ENCODE results near the gene TRANK1.

Gene TRANK1

DNA sequence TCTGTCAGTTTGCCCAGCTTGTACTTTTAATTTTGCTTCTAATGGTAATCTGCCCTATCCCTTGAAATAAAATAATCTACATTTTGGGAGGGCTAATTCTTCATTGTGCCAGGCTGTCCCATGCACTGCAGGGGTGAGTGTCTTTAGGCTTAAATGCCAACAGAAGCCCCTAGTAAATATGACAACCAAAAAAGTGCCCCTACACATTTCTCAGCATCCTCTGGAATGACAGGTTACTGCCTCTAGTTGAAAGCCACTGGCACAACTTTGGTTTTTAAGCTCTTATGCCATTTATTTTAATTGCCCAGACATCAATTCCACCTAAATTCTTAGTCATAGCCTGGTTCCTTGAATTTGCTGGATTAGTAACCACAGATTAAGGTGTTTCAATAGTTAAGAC lies 44.7 kb upstream of the TRANK1 start:
- ATAC-seq = no peak
- TF ChIP-seq OSR1 (CRISPR knock-in tag; IDR thresholded peaks at IDR 0.05) (no peak), ARNTL (CRISPR knock-in tag; IDR thresholded peaks at IDR 0.05; ENCODE audit: borderline replicate concordance, low read depth) (no peak)

- TF ChIP-seq RARB (CRISPR knock-in tag; IDR thresholded peaks at IDR 0.05) (no peak), ZNF565 (CRISPR knock-in tag; conservative IDR thresholded peaks at IDR 0.05; ENCODE audit: low read depth) (no peak), TCF4 (CRISPR knock-in tag; IDR thresholded peaks at IDR 0.05; ENCODE audit: borderline replicate concordance) (no peak), ZFP3 (CRISPR knock-in tag; IDR thresholded peaks at IDR 0.05) (no peak), PPARA (CRISPR knock-in tag; IDR thresholded peaks at IDR 0.05; ENCODE audit: borderline replicate concordance) (no peak), ZC3H10 (CRISPR knock-in tag; IDR thresholded peaks at IDR 0.05) (no peak)
- ATAC-seq = no peak
Observed at GRCh38 chr3:36989005-36989404, 44.2 kb upstream of the TRANK1 start.

- TF ChIP-seq ZFP30 (CRISPR knock-in tag; IDR thresholded peaks at IDR 0.05) = no peak
- ATAC-seq = no peak
Observed at GRCh38 chr3:36988356-36988755, 43.5 kb upstream of the TRANK1 start.

DNA sequence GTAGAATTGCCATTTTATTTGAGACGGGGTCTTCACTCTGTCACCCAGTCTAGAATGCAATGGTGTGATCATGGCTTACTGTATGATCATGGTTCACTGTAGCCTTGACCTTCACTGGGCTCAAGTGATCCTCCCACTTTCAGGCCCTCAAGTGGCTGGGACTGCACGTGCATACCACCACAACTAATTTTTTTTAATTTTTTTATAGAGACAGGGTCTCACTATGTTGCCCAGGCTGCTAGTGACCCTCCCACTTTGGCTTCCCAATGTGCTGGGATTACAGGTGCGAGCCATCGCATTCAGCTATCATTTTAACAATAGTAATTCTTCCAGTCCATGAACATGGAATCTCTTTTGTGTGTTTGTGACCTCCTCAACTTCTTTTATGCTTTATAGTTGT lies 36.2 kb upstream of the TRANK1 start:
- no peak for TF ChIP-seq ZFP30 (CRISPR knock-in tag; IDR thresholded peaks at IDR 0.05)
- no peak for TF ChIP-seq GLIS3 (CRISPR knock-in tag; IDR thresholded peaks at IDR 0.05)
- no peak for TF ChIP-seq SNAI2 (CRISPR knock-in tag; IDR thresholded peaks at IDR 0.05)
- no peak for TF ChIP-seq OSR1 (CRISPR knock-in tag; IDR thresholded peaks at IDR 0.05)
- TF ChIP-seq TCF4 (CRISPR knock-in tag; IDR thresholded peaks at IDR 0.05; ENCODE audit: borderline replicate concordance) = no peak
- TF ChIP-seq ESRRG (CRISPR knock-in tag; IDR thresholded peaks at IDR 0.05) = no peak
- TF ChIP-seq ZNF565 (CRISPR knock-in tag; conservative IDR thresholded peaks at IDR 0.05; ENCODE audit: low read depth) = no peak
- TF ChIP-seq ZNF70 (CRISPR knock-in tag; IDR thresholded peaks at IDR 0.05) = no peak
- no peak for TF ChIP-seq ZC3H10 (CRISPR knock-in tag; IDR thresholded peaks at IDR 0.05)
- TF ChIP-seq, protein P1, sequence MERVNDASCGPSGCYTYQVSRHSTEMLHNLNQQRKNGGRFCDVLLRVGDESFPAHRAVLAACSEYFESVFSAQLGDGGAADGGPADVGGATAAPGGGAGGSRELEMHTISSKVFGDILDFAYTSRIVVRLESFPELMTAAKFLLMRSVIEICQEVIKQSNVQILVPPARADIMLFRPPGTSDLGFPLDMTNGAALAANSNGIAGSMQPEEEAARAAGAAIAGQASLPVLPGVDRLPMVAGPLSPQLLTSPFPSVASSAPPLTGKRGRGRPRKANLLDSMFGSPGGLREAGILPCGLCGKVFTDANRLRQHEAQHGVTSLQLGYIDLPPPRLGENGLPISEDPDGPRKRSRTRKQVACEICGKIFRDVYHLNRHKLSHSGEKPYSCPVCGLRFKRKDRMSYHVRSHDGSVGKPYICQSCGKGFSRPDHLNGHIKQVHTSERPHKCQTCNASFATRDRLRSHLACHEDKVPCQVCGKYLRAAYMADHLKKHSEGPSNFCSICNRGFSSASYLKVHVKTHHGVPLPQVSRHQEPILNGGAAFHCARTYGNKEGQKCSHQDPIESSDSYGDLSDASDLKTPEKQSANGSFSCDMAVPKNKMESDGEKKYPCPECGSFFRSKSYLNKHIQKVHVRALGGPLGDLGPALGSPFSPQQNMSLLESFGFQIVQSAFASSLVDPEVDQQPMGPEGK (CRISPR knock-in tag; IDR thresholded peaks at IDR 0.05; ENCODE audit: borderline replicate concordance) = no peak
- no peak for TF ChIP-seq ISL1 (CRISPR knock-in tag; IDR thresholded peaks at IDR 0.05)
- no peak for TF ChIP-seq CSDC2 (CRISPR knock-in tag; IDR thresholded peaks at IDR 0.05)
- TF ChIP-seq, protein P2, sequence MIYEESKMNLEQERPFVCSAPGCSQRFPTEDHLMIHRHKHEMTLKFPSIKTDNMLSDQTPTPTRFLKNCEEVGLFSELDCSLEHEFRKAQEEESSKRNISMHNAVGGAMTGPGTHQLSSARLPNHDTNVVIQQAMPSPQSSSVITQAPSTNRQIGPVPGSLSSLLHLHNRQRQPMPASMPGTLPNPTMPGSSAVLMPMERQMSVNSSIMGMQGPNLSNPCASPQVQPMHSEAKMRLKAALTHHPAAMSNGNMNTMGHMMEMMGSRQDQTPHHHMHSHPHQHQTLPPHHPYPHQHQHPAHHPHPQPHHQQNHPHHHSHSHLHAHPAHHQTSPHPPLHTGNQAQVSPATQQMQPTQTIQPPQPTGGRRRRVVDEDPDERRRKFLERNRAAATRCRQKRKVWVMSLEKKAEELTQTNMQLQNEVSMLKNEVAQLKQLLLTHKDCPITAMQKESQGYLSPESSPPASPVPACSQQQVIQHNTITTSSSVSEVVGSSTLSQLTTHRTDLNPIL (CRISPR knock-in tag; IDR thresholded peaks at IDR 0.05; ENCODE audit: low read depth) = no peak
- TF ChIP-seq TOX (CRISPR knock-in tag; IDR thresholded peaks at IDR 0.05; ENCODE audit: borderline replicate concordance) = no peak
- TF ChIP-seq, protein P3, sequence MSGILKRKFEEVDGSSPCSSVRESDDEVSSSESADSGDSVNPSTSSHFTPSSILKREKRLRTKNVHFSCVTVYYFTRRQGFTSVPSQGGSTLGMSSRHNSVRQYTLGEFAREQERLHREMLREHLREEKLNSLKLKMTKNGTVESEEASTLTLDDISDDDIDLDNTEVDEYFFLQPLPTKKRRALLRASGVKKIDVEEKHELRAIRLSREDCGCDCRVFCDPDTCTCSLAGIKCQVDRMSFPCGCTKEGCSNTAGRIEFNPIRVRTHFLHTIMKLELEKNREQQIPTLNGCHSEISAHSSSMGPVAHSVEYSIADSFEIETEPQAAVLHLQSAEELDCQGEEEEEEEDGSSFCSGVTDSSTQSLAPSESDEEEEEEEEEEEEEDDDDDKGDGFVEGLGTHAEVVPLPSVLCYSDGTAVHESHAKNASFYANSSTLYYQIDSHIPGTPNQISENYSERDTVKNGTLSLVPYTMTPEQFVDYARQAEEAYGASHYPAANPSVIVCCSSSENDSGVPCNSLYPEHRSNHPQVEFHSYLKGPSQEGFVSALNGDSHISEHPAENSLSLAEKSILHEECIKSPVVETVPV (CRISPR knock-in tag; IDR thresholded peaks at IDR 0.05) = no peak
- TF ChIP-seq, protein P4, sequence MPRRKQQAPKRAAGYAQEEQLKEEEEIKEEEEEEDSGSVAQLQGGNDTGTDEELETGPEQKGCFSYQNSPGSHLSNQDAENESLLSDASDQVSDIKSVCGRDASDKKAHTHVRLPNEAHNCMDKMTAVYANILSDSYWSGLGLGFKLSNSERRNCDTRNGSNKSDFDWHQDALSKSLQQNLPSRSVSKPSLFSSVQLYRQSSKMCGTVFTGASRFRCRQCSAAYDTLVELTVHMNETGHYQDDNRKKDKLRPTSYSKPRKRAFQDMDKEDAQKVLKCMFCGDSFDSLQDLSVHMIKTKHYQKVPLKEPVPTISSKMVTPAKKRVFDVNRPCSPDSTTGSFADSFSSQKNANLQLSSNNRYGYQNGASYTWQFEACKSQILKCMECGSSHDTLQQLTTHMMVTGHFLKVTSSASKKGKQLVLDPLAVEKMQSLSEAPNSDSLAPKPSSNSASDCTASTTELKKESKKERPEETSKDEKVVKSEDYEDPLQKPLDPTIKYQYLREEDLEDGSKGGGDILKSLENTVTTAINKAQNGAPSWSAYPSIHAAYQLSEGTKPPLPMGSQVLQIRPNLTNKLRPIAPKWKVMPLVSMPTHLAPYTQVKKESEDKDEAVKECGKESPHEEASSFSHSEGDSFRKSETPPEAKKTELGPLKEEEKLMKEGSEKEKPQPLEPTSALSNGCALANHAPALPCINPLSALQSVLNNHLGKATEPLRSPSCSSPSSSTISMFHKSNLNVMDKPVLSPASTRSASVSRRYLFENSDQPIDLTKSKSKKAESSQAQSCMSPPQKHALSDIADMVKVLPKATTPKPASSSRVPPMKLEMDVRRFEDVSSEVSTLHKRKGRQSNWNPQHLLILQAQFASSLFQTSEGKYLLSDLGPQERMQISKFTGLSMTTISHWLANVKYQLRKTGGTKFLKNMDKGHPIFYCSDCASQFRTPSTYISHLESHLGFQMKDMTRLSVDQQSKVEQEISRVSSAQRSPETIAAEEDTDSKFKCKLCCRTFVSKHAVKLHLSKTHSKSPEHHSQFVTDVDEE (CRISPR knock-in tag; IDR thresholded peaks at IDR 0.05) = no peak
- no peak for TF ChIP-seq PPARA (CRISPR knock-in tag; IDR thresholded peaks at IDR 0.05; ENCODE audit: borderline replicate concordance)
- TF ChIP-seq ZFP3 (CRISPR knock-in tag; IDR thresholded peaks at IDR 0.05) = no peak
- no peak for TF ChIP-seq ARNTL (CRISPR knock-in tag; IDR thresholded peaks at IDR 0.05; ENCODE audit: borderline replicate concordance, low read depth)
- ATAC-seq = no peak

DNA sequence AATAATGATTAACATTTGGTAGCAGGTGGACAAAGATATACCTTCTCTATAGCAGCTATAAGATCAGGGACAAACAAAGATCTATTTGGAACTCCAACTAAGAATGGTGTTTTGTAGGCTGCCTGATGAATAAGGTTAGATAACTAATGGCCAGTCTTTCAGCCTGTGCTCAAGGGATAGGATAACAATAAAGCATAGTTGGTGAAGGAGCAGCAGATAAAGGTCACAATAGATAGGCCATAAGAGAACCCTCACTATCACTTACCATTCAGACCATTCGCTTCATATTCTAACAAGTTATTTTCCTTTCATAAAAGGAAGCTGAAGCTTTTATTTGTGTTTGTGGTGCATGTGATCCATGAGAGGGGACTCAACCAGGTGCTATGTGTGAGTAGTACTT lies 28.3 kb upstream of the TRANK1 start:
- no peak for TF ChIP-seq OSR1 (CRISPR knock-in tag; IDR thresholded peaks at IDR 0.05)
- TF ChIP-seq SNAI2 (CRISPR knock-in tag; IDR thresholded peaks at IDR 0.05) = no peak
- TF ChIP-seq TCF4 (CRISPR knock-in tag; IDR thresholded peaks at IDR 0.05; ENCODE audit: borderline replicate concordance) = no peak
- TF ChIP-seq, protein P4 (CRISPR knock-in tag; IDR thresholded peaks at IDR 0.05) = no peak
- TF ChIP-seq ESRRG (CRISPR knock-in tag; IDR thresholded peaks at IDR 0.05) = no peak
- TF ChIP-seq ZFP30 (CRISPR knock-in tag; IDR thresholded peaks at IDR 0.05) = no peak
- no peak for ATAC-seq

Measured in SK-N-SH treated with all-trans-retinoic acid at 6 μM for 48 hours (cell line).